Stimulated activated CD8-positive, alpha-beta memory T cell treated with anti-CD3 and anti-CD28 coated beads, Interleukin-4, amount 100 ng/mL, for 1 hour (primary cell): ENCODE results near the gene PPIE.

ENCODE experiments used
- DNase-seq, 2 donors: peaks; one replicate each; pipeline ENCODE4 v3.0.0-alpha.2; 2020; ENCODE audit warnings: low read depth in 2 of 2, low spot score in 1 of 2

PPIE gene

GRCh38 chr1:39720094-39720999, 18.3 kb upstream of the PPIE start:
- no peak for DNase-seq

GRCh38 chr1:39721664-39722063, 17.0 kb upstream of the PPIE start:
- no peak for DNase-seq

GRCh38 chr1:39722495-39722894, 16.2 kb upstream of the PPIE start:
- no peak for DNase-seq

- DNase-seq, result no peak
These were observed 12.1 kb upstream of the PPIE start for GRCh38 chr1:39726600-39726999.

GRCh38 chr1:39727221-39727931, 11.3 kb upstream of the PPIE start:
- DNase-seq, result no peak

GRCh38 chr1:39727932-39728317, 10.8 kb upstream of the PPIE start:
- DNase-seq, result no peak

GRCh38 chr1:39729030-39729429, 9.7 kb upstream of the PPIE start:
- DNase-seq, result no peak

GRCh38 chr1:39729842-39730241, 8.8 kb upstream of the PPIE start:
- DNase-seq, result no peak

- DNase-seq, result no peak
These were observed 6.0 kb upstream of the PPIE start for GRCh38 chr1:39732730-39733129.

GRCh38 chr1:39733161-39733560, 5.5 kb upstream of the PPIE start:
- no peak for DNase-seq

GRCh38 chr1:39735731-39736130, 3.0 kb upstream of the PPIE start:
- no peak for DNase-seq

GRCh38 chr1:39737546-39738169, 1.0 kb upstream of the PPIE start:
- DNase-seq, result no peak

GRCh38 chr1:39745016-39745670, 6.5 kb downstream of the PPIE start:
- no peak for DNase-seq

GRCh38 chr1:39751595-39751994, 12.9 kb downstream of the PPIE start:
- DNase-seq, result no peak

GRCh38 chr1:39752703-39753102, 14.0 kb downstream of the PPIE start:
- DNase-seq, result no peak

- DNase-seq, result no peak
These were observed 14.7 kb downstream of the PPIE start for GRCh38 chr1:39753132-39754025.

- no peak for DNase-seq
These were observed 15.4 kb downstream of the PPIE start for GRCh38 chr1:39754026-39754570.

- DNase-seq, result no peak
These were observed 16.3 kb downstream of the PPIE start for GRCh38 chr1:39754906-39755504.

GRCh38 chr1:39755965-39756659, 17.4 kb downstream of the PPIE start:
- no peak for DNase-seq
